Vagina (tissue), 2 donors: ENCODE data around the gene HOXB2.

Source experiments
- POLR2A ChIP-seq, 2 donors: fragments of 450-650 bp; IDR thresholded peaks; one replicate each; pipeline ENCODE4 v1.6.1; 2017; ENCODE audit warnings: antibody characterized with exemption in 2 of 2, mild to moderate bottlenecking in 2 of 2, moderate library complexity in 2 of 2
- POLR2AphosphoS5 ChIP-seq, 2 donors: sonication (generic); formaldehyde crosslinking; IDR thresholded peaks; one replicate each; pipeline ENCODE4 v1.9.0; 2017; ENCODE audit warnings: antibody characterized with exemption in 2 of 2, mild to moderate bottlenecking in 2 of 2, low read depth in 1 of 2; ENCODE audit not compliant: insufficient read depth in 1 of 2
- TF ChIP-seq, protein P1 (sequence below), 3 experiments: fragments of 450-650 bp in 2 of 3; fragments of 200-600 bp in 1 of 3; sonication (generic) in 1 of 3; IDR thresholded peaks; one replicate each; pipeline ENCODE4 v1.5.1; 2017 to 2019; ENCODE audit warnings: antibody characterized with exemption in 3 of 3, mild to moderate bottlenecking in 2 of 3, moderate library complexity in 2 of 3

DNA sequence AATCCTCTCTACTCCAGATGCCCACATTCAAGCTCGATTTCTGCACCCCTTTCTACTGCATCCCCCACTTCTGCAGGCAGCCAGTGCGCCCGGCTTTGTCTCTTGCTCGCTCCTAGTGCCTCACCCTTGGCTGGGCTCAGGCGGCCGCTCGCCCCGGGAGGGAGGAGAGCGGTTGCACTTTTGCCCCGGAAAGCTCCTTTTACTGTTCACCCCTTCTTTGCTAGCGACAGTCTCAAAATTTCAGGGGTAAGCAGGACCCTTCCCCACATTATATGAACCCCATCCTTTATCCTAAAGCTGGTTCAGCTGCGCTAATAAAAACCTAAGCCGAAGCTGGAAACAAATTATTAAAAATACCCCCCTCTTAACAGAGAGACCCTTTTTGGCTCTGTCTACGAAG lies 47.7 kb upstream of the HOXB2 start:
- TF ChIP-seq, protein P1, sequence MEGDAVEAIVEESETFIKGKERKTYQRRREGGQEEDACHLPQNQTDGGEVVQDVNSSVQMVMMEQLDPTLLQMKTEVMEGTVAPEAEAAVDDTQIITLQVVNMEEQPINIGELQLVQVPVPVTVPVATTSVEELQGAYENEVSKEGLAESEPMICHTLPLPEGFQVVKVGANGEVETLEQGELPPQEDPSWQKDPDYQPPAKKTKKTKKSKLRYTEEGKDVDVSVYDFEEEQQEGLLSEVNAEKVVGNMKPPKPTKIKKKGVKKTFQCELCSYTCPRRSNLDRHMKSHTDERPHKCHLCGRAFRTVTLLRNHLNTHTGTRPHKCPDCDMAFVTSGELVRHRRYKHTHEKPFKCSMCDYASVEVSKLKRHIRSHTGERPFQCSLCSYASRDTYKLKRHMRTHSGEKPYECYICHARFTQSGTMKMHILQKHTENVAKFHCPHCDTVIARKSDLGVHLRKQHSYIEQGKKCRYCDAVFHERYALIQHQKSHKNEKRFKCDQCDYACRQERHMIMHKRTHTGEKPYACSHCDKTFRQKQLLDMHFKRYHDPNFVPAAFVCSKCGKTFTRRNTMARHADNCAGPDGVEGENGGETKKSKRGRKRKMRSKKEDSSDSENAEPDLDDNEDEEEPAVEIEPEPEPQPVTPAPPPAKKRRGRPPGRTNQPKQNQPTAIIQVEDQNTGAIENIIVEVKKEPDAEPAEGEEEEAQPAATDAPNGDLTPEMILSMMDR (IDR thresholded peaks at IDR 0.05): no peak
- no peak for TF ChIP-seq POLR2A (IDR thresholded peaks at IDR 0.05)
- no peak for TF ChIP-seq POLR2AphosphoS5 (IDR thresholded peaks at IDR 0.05; ENCODE audit: insufficient read depth in 1 of 2, low read depth in 1 of 2)
